ENCODE results near the gene SUMF1.
"Not testable (repeated sequence)": the region's sequence is repeated elsewhere in the genome, so short reads cannot be mapped to it uniquely, and the experiment has no call there.

The SUMF1 gene

GRCh38 chr3:4462369-4463040 is 4.6 kb downstream of the SUMF1 start:
- DNase-seq (ENCODE audit: extremely low read depth in 1 of 2, low read depth in 1 of 2), result no peak

- no peak for DNase-seq (ENCODE audit: extremely low read depth in 1 of 2, low read depth in 1 of 2)
Observed at GRCh38 chr3:4461468-4462090, 5.5 kb downstream of the SUMF1 start.

GRCh38 chr3:4460334-4460733 is 6.7 kb downstream of the SUMF1 start:
- no peak for DNase-seq (ENCODE audit: extremely low read depth in 1 of 2, low read depth in 1 of 2)

GRCh38 chr3:4458961-4459360 is 8.1 kb downstream of the SUMF1 start:
- DNase-seq (ENCODE audit: extremely low read depth in 1 of 2, low read depth in 1 of 2), result no peak

- not testable (repeated sequence) for DNase-seq (ENCODE audit: extremely low read depth in 1 of 2, low read depth in 1 of 2)
Observed at GRCh38 chr3:4456780-4457179, 10.3 kb downstream of the SUMF1 start.

GRCh38 chr3:4454142-4454541 is 12.9 kb downstream of the SUMF1 start:
- DNase-seq (ENCODE audit: extremely low read depth in 1 of 2, low read depth in 1 of 2), result no peak

- no peak for DNase-seq (ENCODE audit: extremely low read depth in 1 of 2, low read depth in 1 of 2)
Observed at GRCh38 chr3:4449043-4449805, 17.8 kb downstream of the SUMF1 start.

GRCh38 chr3:4448187-4448586 is 18.9 kb downstream of the SUMF1 start:
- DNase-seq (ENCODE audit: extremely low read depth in 1 of 2, low read depth in 1 of 2), result no peak

- DNase-seq (ENCODE audit: extremely low read depth in 1 of 2, low read depth in 1 of 2), result no peak
Observed at GRCh38 chr3:4447295-4447999, 19.6 kb downstream of the SUMF1 start.

- DNase-seq (ENCODE audit: extremely low read depth in 1 of 2, low read depth in 1 of 2), result no peak
Observed at GRCh38 chr3:4440951-4441350, 26.1 kb downstream of the SUMF1 start.

GRCh38 chr3:4438296-4438695 is 28.8 kb downstream of the SUMF1 start:
- no peak for DNase-seq (ENCODE audit: extremely low read depth in 1 of 2, low read depth in 1 of 2)

GRCh38 chr3:4432259-4432658 is 34.8 kb downstream of the SUMF1 start:
- no peak for DNase-seq (ENCODE audit: extremely low read depth in 1 of 2, low read depth in 1 of 2)

GRCh38 chr3:4429648-4430350 is 37.3 kb downstream of the SUMF1 start:
- no peak for DNase-seq (ENCODE audit: extremely low read depth in 1 of 2, low read depth in 1 of 2)

- no peak for DNase-seq (ENCODE audit: extremely low read depth in 1 of 2, low read depth in 1 of 2)
Observed at GRCh38 chr3:4426782-4427344, 40.2 kb downstream of the SUMF1 start.

GRCh38 chr3:4426261-4426781 is 40.7 kb downstream of the SUMF1 start:
- DNase-seq (ENCODE audit: extremely low read depth in 1 of 2, low read depth in 1 of 2), result no peak

- DNase-seq (ENCODE audit: extremely low read depth in 1 of 2, low read depth in 1 of 2), result peak in 1 of 2 donors; percentile 42
Observed at GRCh38 chr3:4425707-4426106, 41.4 kb downstream of the SUMF1 start.

GRCh38 chr3:4425055-4425454 is 42.0 kb downstream of the SUMF1 start:
- DNase-seq (ENCODE audit: extremely low read depth in 1 of 2, low read depth in 1 of 2), result no peak

- DNase-seq (ENCODE audit: extremely low read depth in 1 of 2, low read depth in 1 of 2), result peak in 1 of 2 donors; percentile 20
Observed at GRCh38 chr3:4421121-4421520, 45.9 kb downstream of the SUMF1 start.

GRCh38 chr3:4419920-4420319 is 47.1 kb downstream of the SUMF1 start:
- no peak for DNase-seq (ENCODE audit: extremely low read depth in 1 of 2, low read depth in 1 of 2)

- DNase-seq (ENCODE audit: extremely low read depth in 1 of 2, low read depth in 1 of 2), result no peak
Observed at GRCh38 chr3:4419386-4419785, 47.7 kb downstream of the SUMF1 start.

Data from stimulated activated CD8-positive, alpha-beta memory T cell treated with anti-CD3 and anti-CD28 coated beads, Interleukin-7, amount 100 ng/mL, for 48 hours (primary cell).